Measurements from ENCODE around the gene ARAP1. TPM values are rescaled to one million over a fixed set of nuclear protein-coding genes. Genes with fewer than 3 reads are reported as not detected.

The ARAP1 gene
- total and polyA plus RNA-seq, 8 donors, result 21.5 to 73.5 (median 37.9) TPM

DNA sequence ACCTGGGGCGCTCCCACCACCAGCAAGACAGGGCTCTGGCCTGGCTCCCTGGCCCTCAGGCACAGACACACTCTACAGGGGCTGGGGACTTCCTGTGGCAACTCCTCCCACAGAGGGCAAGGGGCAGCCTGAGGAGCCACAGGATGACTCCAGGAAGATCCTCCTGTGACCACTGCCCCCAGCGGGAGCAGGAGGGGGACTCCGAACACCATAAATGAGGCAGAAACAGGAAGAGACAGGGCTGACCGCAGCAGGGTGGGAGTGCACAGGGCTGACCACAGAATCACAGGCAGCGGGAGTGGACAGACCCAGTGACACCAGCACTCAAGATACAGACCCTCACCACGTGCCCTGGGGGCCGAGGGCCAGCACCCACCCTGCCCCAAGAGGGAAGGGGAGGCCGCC, 10.8 kb downstream of the ARAP1 start:
- Histone ChIP-seq H3K36me3 (no peaks in the 10 kb centered on the region), H3K4me1 (no peaks in the 10 kb centered on the region), H3K27me3 (no peaks in the 10 kb centered on the region), H3K27ac (no peak overlapping the region), H3K4me3 (no peak overlapping the region), H3K9me3 (no peaks in the 10 kb centered on the region)
- FAIRE-seq (no peak), DNase-seq (peak in 3 of 6 donors; percentile 18 to 43 (median 41)), ATAC-seq (peak in 2 of 4 donors; percentile 5 to 55)
- WGBS, 2 donors, result 84 to 86% methylated on average over 8 of the region's 8 CpGs
- TF ChIP-seq, protein P1, sequence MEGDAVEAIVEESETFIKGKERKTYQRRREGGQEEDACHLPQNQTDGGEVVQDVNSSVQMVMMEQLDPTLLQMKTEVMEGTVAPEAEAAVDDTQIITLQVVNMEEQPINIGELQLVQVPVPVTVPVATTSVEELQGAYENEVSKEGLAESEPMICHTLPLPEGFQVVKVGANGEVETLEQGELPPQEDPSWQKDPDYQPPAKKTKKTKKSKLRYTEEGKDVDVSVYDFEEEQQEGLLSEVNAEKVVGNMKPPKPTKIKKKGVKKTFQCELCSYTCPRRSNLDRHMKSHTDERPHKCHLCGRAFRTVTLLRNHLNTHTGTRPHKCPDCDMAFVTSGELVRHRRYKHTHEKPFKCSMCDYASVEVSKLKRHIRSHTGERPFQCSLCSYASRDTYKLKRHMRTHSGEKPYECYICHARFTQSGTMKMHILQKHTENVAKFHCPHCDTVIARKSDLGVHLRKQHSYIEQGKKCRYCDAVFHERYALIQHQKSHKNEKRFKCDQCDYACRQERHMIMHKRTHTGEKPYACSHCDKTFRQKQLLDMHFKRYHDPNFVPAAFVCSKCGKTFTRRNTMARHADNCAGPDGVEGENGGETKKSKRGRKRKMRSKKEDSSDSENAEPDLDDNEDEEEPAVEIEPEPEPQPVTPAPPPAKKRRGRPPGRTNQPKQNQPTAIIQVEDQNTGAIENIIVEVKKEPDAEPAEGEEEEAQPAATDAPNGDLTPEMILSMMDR (IDR thresholded peaks at IDR 0.05), result no peak
- intact Hi-C loops (cut with DNase I), result no loop called here

GRCh38 chr11:72740562-72741428, 11.4 kb downstream of the ARAP1 start:
- H3K36me3 ChIP-seq, result no peaks in the 10 kb centered on the region
- TF ChIP-seq, protein P1 (IDR thresholded peaks at IDR 0.05), result no peak
- no peak overlapping the region for H3K27ac ChIP-seq
- no peaks in the 10 kb centered on the region for H3K27me3 ChIP-seq
- FAIRE-seq (no peak), DNase-seq (peak in 3 of 6 donors; percentile 8 to 35 (median 17)), ATAC-seq (no peak)
- no peaks in the 10 kb centered on the region for H3K4me1 ChIP-seq
- no peak overlapping the region for H3K4me3 ChIP-seq
- H3K9me3 ChIP-seq, result no peaks in the 10 kb centered on the region
- intact Hi-C loops (cut with DNase I), result no loop called here
- whole genome bisulfite sequencing, 2 donors, result 66% methylated on average over 10 of the region's 10 CpGs

DNA sequence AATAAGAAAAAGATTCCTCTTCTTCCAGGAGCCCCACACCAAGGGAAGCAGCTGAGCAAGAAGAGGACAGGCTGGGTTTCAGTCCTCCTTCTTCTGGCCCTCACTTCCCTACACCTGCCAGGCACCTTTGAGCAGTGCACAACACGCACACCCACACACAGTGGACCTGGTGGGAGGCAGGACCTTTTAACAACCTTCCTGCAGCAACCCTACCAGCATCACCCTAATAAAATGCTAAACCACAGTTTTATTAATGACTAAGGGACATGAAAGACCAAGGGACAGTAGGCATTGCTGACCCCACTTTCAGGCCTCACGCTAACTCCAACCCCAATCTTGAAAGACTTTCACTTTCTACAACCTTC, 12.2 kb downstream of the ARAP1 start:
- no peak for ATAC-seq
- TF ChIP-seq, protein P1 (IDR thresholded peaks at IDR 0.05), result no peak
- no peak overlapping the region for H3K4me3 ChIP-seq
- FAIRE-seq, result no peak
- intact Hi-C loops (cut with DNase I), result no loop called here
- WGBS, 2 donors, result 92 to 93% methylated on average over 2 of the region's 2 CpGs
- no peaks in the 10 kb centered on the region for H3K36me3 ChIP-seq
- H3K27ac ChIP-seq, result no peak overlapping the region
- H3K27me3 ChIP-seq, result no peaks in the 10 kb centered on the region
- no peaks in the 10 kb centered on the region for H3K9me3 ChIP-seq
- no peaks in the 10 kb centered on the region for H3K4me1 ChIP-seq
- DNase-seq, result peak in 1 of 6 donors; percentile 9

- TF ChIP-seq, protein P1 (IDR thresholded peaks at IDR 0.05), result no peak
- Histone ChIP-seq H3K4me3 (no peak overlapping the region), H3K4me1 (no peaks in the 10 kb centered on the region), H3K9me3 (no peaks in the 10 kb centered on the region), H3K27me3 (no peaks in the 10 kb centered on the region), H3K36me3 (no peaks in the 10 kb centered on the region), H3K27ac (no peak overlapping the region)
- WGBS, 2 donors, result 86 to 90% methylated on average over 10 of the region's 10 CpGs
- intact Hi-C loops (cut with DNase I), result no loop called here
- DNase-seq (peak in 2 of 6 donors; percentile 7 to 35), FAIRE-seq (no peak), ATAC-seq (peak in 2 of 4 donors; percentile 12 to 14)
Measured at GRCh38 chr11:72739240-72740059, 12.8 kb downstream of the ARAP1 start.

Measured in pancreas (tissue), 10 donors.